Vagina (tissue), 2 donors: ENCODE data around the gene PRR5L. TPM values are rescaled to one million over a fixed set of nuclear protein-coding genes. Genes with fewer than 3 reads are reported as not detected.

Experiments used
- DNase-seq, 2 donors: peaks; one replicate each; pipeline ENCODE4 v3.0.0-alpha.2; 2017; ENCODE audit errors: extremely low spot score in 2 of 2
- H3K27ac ChIP-seq: fragments of 200-600 bp; sonication (generic); one replicate; pipeline ENCODE4 v1.5.1; 2019
- H3K27me3 ChIP-seq: fragments of 200-600 bp; sonication (generic); one replicate; pipeline ENCODE4 v1.5.1; 2019
- H3K36me3 ChIP-seq, 2 donors: fragments of 200-600 bp; sonication (generic); one replicate each; pipeline ENCODE4 v1.5.1; 2017 to 2019
- H3K4me1 ChIP-seq: fragments of 200-600 bp; sonication (generic); one replicate; pipeline ENCODE4 v1.5.1; 2019
- H3K4me3 ChIP-seq, 2 donors: fragments of 200-600 bp; sonication (generic); 1 replicate in 1 of 2; 2 replicates in 1 of 2; pipeline ENCODE4 v1.5.1; 2016 to 2019
- H3K9me3 ChIP-seq: fragments of 200-600 bp; sonication (generic); one replicate; pipeline ENCODE4 v1.5.1; 2019
- POLR2A ChIP-seq, 2 donors: fragments of 450-650 bp; IDR thresholded peaks; one replicate each; pipeline ENCODE4 v1.6.1; 2017; ENCODE audit warnings: antibody characterized with exemption in 2 of 2, mild to moderate bottlenecking in 2 of 2, moderate library complexity in 2 of 2
- POLR2AphosphoS5 ChIP-seq, 2 donors: sonication (generic); formaldehyde crosslinking; IDR thresholded peaks; one replicate each; pipeline ENCODE4 v1.9.0; 2017; ENCODE audit warnings: antibody characterized with exemption in 2 of 2, mild to moderate bottlenecking in 2 of 2, low read depth in 1 of 2; ENCODE audit not compliant: insufficient read depth in 1 of 2
- intact Hi-C: fragments of 100-400 bp; cut with DNase I; formaldehyde crosslinking; loops from one replicate; pipeline ENCODE4 v1.15.1; 2023
- total RNA-seq: library from RNA; depleted of rRNA; stranded (reverse); fragments of >200 nt; gene quantifications from one replicate; pipeline ENCODE4 v1.2.3, GENCODE V29; 2016
- TF ChIP-seq, protein P1 (sequence below), 3 experiments: fragments of 450-650 bp in 2 of 3; fragments of 200-600 bp in 1 of 3; sonication (generic) in 1 of 3; IDR thresholded peaks; one replicate each; pipeline ENCODE4 v1.5.1; 2017 to 2019; ENCODE audit warnings: antibody characterized with exemption in 3 of 3, mild to moderate bottlenecking in 2 of 3, moderate library complexity in 2 of 3

PRR5L gene
- total RNA-seq, 1 donor from 2014 or later = 27.5 TPM

DNA sequence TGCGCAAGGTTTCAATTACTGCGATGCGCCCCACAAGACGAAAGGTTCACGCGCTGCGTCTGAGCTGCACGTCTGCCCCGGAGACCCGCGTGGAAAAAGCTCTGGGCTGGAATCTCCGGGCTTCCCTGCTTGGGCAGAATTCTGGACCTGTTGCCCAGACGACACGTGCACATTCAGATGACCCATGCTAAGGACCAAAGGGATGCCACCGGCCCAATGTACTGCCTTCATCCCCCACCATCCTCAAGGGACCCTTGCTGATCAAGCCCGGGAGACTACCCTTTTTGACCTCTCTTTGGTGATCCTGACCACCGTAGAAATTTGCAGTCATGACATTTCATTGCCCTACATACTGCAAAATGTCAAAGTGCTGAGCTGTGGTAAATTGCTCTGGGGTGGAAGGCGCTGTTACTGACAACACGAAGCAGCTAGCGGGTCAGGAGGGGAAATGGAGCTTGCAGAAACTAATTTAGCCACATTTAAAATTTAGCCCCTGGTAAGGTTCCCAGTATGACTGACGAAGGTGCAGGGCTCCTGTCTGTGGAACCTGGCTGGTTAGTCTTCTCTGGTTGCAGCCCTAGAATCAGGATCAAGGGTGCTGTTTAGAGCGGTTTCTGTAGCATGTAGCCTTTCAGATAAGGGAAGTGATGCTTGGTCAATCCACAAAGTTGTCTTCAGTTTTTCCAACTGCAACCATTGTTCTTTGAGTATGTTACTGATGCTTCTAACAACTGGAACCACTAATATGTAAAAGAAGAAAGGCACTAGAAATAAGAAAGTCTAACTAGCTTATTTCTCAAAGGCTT, 81.9 kb downstream of the PRR5L start:
- Histone ChIP-seq H3K36me3 (no peaks in the 10 kb centered on the region), H3K9me3 (no peaks in the 10 kb centered on the region), H3K4me1 (peaks cover 26% of the 10 kb centered on the region), H3K27ac (peak overlapping the region; percentile 83), H3K27me3 (no peaks in the 10 kb centered on the region), H3K4me3 (peak overlapping the region; percentile 71 to 74)
- no peak for DNase-seq
- TF ChIP-seq POLR2A (IDR thresholded peaks at IDR 0.05) = no peak
- TF ChIP-seq, protein P1, sequence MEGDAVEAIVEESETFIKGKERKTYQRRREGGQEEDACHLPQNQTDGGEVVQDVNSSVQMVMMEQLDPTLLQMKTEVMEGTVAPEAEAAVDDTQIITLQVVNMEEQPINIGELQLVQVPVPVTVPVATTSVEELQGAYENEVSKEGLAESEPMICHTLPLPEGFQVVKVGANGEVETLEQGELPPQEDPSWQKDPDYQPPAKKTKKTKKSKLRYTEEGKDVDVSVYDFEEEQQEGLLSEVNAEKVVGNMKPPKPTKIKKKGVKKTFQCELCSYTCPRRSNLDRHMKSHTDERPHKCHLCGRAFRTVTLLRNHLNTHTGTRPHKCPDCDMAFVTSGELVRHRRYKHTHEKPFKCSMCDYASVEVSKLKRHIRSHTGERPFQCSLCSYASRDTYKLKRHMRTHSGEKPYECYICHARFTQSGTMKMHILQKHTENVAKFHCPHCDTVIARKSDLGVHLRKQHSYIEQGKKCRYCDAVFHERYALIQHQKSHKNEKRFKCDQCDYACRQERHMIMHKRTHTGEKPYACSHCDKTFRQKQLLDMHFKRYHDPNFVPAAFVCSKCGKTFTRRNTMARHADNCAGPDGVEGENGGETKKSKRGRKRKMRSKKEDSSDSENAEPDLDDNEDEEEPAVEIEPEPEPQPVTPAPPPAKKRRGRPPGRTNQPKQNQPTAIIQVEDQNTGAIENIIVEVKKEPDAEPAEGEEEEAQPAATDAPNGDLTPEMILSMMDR (IDR thresholded peaks at IDR 0.05) = no peak
- peak in 1 of 2 donors; percentile 36 for TF ChIP-seq POLR2AphosphoS5 (IDR thresholded peaks at IDR 0.05; ENCODE audit: insufficient read depth in 1 of 2, low read depth in 1 of 2)
- intact Hi-C loops = no loop called here

DNA sequence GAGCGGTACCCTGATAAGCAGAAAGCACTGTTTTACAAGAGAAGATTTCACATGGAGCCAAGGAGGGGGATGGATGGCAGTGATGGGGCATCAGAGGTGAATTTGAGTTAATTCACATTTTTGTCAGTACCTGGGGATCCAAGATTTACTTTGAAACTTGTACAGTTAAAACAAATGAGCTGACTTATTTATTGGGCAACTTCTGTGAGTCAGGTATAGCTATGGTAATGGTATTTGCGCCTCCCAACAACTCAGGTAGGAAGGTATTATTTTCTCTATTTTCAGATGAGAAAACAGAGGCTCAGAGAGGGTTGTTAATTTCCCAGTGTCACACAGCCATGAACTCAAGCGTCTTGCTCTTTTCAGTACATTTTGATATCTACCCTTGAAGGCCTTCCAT, 83.6 kb downstream of the PRR5L start:
- Histone ChIP-seq H3K9me3 (no peaks in the 10 kb centered on the region), H3K27me3 (no peaks in the 10 kb centered on the region), H3K4me1 (peaks cover 31% of the 10 kb centered on the region), H3K4me3 (no peak overlapping the region), H3K27ac (no peak overlapping the region), H3K36me3 (no peaks in the 10 kb centered on the region)
- intact Hi-C loops = no loop called here
- DNase-seq = no peak
- TF ChIP-seq, protein P1 (IDR thresholded peaks at IDR 0.05) = no peak
- TF ChIP-seq POLR2AphosphoS5 (IDR thresholded peaks at IDR 0.05; ENCODE audit: insufficient read depth in 1 of 2, low read depth in 1 of 2) = no peak
- TF ChIP-seq POLR2A (IDR thresholded peaks at IDR 0.05) = no peak

DNA sequence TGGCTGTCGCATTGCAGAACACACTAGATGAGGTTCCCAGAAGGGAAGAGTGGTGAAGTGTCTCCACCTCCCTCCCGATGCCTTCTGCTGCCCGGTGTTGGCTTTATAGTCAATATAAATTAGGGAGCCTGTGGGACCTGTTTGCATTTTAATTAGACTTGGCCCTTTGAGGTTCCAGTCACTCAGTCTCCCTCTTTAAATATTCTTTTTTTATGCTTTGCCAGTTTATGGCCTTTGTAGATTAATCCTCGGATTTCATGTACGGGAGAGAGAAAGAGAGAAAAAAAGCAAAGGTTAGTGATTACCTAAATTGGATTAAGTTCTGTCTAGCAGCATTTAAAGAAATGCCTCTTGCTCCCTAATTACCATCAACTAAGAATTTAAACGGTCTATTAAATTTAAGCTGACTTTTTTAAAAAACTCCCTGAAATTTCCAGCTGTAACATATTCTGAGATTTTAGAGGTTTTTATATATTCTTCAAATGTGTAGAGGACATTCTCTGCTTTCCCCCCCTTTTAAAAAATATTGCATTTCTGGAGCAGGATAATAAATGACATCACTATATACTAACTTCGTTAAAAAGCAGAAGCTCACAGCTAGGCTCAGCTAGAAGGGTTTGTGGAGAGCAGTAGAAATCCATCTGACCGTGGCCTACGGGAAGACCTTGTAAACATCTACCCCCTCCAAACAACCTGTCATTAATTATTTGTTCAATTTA, 84.4 kb downstream of the PRR5L start:
- H3K36me3 ChIP-seq = no peaks in the 10 kb centered on the region
- H3K27ac ChIP-seq = no peak overlapping the region
- H3K27me3 ChIP-seq = no peaks in the 10 kb centered on the region
- DNase-seq = no peak
- intact Hi-C loops = no loop called here
- no peak overlapping the region for H3K4me3 ChIP-seq
- no peak for TF ChIP-seq POLR2A (IDR thresholded peaks at IDR 0.05)
- TF ChIP-seq, protein P1 (IDR thresholded peaks at IDR 0.05) = no peak
- TF ChIP-seq POLR2AphosphoS5 (IDR thresholded peaks at IDR 0.05; ENCODE audit: insufficient read depth in 1 of 2, low read depth in 1 of 2) = no peak
- no peaks in the 10 kb centered on the region for H3K9me3 ChIP-seq
- H3K4me1 ChIP-seq = peaks cover 37% of the 10 kb centered on the region

DNA sequence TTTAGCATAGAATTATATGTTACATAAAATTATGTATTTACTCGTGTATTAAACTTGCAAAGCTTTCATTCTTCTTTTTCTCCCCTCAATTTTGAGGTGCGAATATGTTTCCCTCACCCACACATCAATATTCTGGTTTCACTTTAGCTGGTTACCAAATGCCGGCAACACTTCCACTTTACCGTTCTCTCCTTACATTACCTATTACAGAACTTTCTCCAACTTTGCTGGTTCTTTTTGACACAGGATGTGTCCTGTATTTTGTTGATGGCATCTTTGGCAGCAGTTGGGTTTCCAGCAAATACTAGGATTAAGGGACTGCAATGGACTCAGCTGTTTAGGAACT, 84.9 kb downstream of the PRR5L start:
- no peaks in the 10 kb centered on the region for H3K27me3 ChIP-seq
- DNase-seq = no peak
- no peak overlapping the region for H3K27ac ChIP-seq
- no peak for TF ChIP-seq POLR2A (IDR thresholded peaks at IDR 0.05)
- no peak for TF ChIP-seq POLR2AphosphoS5 (IDR thresholded peaks at IDR 0.05; ENCODE audit: insufficient read depth in 1 of 2, low read depth in 1 of 2)
- TF ChIP-seq, protein P1 (IDR thresholded peaks at IDR 0.05) = no peak
- intact Hi-C loops = no loop called here
- no peak overlapping the region for H3K4me3 ChIP-seq
- H3K9me3 ChIP-seq = no peaks in the 10 kb centered on the region
- H3K36me3 ChIP-seq = no peaks in the 10 kb centered on the region
- peaks cover 37% of the 10 kb centered on the region for H3K4me1 ChIP-seq

DNA sequence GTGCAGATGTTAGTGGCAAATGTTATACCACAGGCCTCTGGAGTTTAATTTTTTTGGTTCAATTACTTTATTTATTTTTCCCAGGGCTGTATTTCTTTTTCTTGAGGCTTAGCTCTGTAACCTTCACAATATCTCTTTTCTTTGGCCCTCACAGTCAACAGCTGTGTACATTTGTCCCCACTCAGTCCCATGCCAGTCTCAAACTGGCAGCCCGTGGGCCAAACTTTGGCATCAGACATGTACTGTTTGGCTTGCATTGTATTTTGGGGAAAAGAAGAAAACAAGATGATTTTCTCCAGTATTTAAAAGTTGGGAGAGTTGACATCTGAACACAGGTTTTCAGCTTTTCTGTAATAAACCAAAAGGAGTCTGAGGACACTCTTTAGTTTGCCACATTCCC, 87.1 kb downstream of the PRR5L start:
- Histone ChIP-seq H3K4me1 (peaks cover 25% of the 10 kb centered on the region), H3K27ac (no peak overlapping the region), H3K4me3 (no peak overlapping the region), H3K9me3 (no peaks in the 10 kb centered on the region), H3K36me3 (no peaks in the 10 kb centered on the region), H3K27me3 (no peaks in the 10 kb centered on the region)
- intact Hi-C loops = no loop called here
- DNase-seq = no peak
- TF ChIP-seq POLR2AphosphoS5 (IDR thresholded peaks at IDR 0.05; ENCODE audit: insufficient read depth in 1 of 2, low read depth in 1 of 2) = no peak
- TF ChIP-seq, protein P1 (IDR thresholded peaks at IDR 0.05) = no peak
- TF ChIP-seq POLR2A (IDR thresholded peaks at IDR 0.05) = no peak
